HG03280 (cell line): Measurements from ENCODE around the gene BCL7A.
"Not testable (repeated sequence)": the region's sequence is repeated elsewhere in the genome, so short reads cannot be mapped to it uniquely, and the experiment has no call there.

Source experiments
- ATAC-seq: cut with Tn5 transposase; IDR thresholded peaks from one replicate; pipeline ENCODE4 v1.9.1; 2021; ENCODE audit warnings: mild to moderate bottlenecking, moderate library complexity; ENCODE audit not compliant: unreplicated experiment

Gene BCL7A

DNA sequence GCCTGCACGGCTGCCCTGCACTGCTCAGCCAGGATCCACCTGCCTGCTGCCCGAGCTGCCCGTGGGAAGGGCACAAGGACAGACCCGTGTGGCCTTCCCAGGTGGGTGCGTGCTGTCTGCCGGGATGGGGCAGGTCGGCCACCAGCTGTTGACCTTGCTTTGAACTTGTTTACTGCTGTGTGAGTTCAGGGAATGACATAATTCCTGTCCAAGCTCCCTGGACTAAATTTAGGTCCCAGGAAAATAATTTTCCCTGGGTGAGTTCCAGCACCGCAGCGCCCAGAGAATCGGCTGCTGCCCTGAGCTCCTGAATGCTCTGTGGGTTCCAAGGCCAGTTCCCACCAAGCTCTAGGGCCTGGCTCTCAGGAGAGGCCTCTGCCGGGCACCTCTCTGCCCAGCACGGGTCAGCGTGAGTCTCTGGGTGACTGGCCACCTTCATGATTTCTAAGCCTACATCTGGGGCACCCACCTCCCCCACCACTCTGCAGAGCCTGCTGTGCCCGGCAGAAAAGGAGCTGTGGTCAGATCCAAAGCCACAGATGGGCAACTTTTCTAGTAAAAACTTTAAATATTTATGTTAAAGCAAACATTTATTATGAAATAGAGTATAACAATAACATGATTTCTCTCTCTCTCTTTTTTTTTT, 29.7 kb downstream of the BCL7A start:
- no peak for ATAC-seq

GRCh38 chr12:122052285-122052684, 30.6 kb downstream of the BCL7A start:
- no peak for ATAC-seq

- no peak for ATAC-seq
Observed at GRCh38 chr12:122054842-122055520, 33.3 kb downstream of the BCL7A start.

DNA sequence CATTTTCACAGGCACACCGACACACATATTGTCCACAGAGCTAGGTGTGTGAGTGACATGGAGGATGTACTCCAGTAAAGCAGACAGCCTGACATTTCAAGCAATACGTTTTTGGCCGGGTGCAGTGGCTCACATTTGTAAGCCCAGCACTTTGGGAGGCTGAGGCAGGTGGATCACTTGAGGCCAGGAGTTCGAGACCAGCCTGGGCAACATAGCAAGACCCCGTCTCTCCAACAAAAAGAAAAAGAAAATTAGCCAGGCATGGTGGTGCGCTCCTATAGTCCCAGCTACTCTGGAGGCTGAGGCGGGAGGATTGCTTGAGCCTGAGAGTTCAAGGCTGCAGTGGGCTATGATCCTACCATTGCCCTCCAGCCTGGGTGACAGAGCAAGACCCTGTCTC, 34.7 kb downstream of the BCL7A start:
- ATAC-seq = not testable (repeated sequence)

- no peak for ATAC-seq
Observed at GRCh38 chr12:122057007-122057735, 35.5 kb downstream of the BCL7A start.

DNA sequence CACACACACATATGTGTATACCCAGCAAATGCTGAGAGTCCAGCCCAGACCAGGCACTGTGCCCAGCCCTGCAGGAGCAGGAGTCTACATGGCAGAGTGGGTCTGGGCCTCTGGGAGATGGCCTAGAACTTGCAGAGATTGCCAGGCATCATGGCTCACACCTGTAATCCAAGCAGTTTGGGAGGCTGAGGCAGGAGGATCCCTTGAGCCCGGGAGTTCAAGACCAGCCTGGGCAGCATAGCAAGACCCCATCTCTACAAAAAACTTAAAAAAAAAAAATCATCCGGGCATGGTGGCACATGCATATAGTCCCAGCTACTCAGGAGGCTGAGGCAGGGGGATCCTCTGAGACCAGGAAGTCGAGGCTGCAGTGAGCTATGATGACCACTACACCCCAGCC, 36.1 kb downstream of the BCL7A start:
- ATAC-seq = no peak

DNA sequence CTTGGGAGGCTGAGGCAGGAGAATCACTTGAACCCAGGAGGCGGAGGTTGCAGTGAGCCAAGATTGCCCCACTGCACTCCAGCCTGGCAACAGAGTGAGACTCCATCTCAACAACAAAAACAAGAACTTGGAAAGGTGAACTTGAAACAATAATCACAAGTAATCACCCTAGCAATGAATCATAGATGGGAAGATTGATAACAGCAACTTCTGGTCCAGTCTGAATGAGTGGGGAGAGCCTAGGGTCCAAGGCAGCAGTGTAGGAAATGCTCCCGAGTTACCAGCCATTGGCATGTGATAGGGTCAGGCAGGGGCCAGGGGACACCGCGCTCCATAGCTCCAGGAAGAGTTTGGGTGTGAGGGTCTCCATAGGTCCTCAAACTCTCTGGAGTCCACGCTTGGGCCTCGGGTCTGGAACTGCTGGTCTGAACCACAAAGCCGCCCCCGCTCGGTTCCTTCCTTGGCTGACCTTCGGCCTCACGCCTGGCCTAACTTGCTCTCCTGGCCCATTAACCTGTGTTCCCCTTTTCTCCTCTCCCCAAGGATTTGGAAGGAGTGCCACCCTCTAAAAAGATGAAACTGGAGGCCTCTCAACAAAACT, 37.0 kb downstream of the BCL7A start:
- ATAC-seq = no peak

- ATAC-seq = no peak
Observed at GRCh38 chr12:122059203-122059960, 37.7 kb downstream of the BCL7A start.

DNA sequence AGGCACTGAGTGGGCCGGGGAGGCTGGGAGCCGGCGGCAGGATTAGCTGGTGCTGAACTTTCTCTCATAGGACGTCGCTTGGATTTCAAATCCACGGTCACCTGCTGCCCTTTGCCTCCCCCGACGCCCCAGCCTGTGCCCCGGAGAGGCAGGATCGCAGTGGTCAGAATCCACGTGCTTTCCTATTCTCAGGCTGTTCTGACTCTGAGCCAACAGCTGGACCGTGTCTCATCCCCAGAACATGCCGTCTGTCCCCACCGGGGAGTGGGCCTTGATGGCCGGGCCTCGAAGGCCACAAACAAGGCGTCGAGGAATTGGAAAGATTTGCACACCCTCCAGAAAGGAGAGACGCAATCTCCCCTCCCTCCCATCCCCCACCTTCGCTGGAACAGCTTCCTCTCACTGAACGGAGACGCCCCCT, 38.4 kb downstream of the BCL7A start:
- no peak for ATAC-seq

GRCh38 chr12:122061253-122061652, 39.6 kb downstream of the BCL7A start:
- no peak for ATAC-seq

GRCh38 chr12:122062832-122063693, 41.4 kb downstream of the BCL7A start:
- no peak for ATAC-seq

- ATAC-seq = no peak
Observed at GRCh38 chr12:122063694-122064024, 42.0 kb downstream of the BCL7A start.

GRCh38 chr12:122064025-122064777, 42.5 kb downstream of the BCL7A start:
- no peak for ATAC-seq

GRCh38 chr12:122064780-122065588, 43.3 kb downstream of the BCL7A start:
- ATAC-seq = no peak

DNA sequence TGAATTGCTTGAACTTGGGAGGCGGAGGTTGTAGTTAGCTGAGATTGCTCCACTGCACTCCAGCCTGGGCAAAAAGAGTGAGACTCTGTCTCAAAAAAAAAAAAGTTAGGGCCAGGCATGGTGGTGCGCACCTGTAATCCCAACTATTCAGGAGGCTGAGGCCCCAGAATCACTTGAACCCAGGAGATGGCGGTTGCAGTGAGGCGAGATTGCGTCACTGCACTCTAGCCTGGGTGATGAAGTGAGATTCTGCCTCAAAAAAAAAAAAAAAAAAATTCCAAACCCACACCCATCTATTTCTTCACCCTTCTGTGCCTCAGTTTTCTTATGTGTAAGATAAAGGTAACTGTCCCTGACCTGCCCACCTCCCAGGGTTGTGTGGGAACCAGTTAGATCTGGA, 45.9 kb downstream of the BCL7A start:
- ATAC-seq = no peak

GRCh38 chr12:122067966-122068365, 46.3 kb downstream of the BCL7A start:
- peak; percentile 89 for ATAC-seq

DNA sequence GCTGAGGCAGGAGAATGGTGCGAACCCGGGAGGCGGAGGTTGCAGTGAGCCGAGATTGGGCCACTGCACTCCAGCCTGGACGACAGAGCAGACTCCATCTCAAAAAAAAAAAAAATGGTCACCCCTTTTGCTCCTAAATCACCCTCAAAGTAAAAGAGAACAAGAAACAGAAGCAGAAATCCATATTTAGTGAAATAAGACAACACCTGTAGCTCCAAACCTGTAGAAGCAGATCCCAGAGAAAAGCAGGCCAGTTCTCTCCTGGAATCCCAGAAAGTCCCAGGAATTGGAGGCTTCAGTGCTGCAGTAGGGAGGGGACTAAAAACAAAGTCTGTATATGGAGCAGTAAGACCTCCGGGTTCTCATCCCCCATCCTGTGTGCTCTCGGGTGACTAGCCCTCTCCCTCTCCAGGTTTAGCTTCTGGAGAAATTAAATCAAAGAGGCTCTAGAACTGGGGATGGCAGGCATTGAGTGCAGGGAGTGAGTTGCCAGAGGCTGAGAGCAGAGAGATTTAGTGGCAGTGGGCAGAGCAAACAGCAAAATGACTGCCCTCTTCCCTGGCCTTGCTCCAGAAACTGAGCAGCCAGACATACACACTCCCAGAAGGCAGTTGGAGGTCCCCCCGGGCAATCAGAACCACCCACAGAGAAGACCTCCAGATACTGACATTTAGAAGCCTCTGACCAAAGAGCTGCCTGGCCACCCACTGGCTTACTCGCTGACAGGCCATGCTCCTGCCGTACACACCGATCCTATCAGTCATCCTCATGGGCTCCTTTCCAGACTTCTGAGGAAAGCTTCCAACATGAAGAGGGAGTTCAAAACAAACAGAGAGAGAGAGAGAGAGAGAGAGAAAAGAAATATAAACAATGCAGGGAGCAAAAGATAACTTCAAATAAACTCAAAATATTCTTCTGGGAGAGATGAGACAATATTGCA, 50.6 kb downstream of the BCL7A start:
- no peak for ATAC-seq
